Stomach (tissue), 4 donors: Measurements from ENCODE around the gene SERTM1.

Source experiments
- CTCF ChIP-seq, 7 experiments: fragments of 450-650 bp in 4 of 7; fragments of 200-600 bp in 3 of 7; sonication (generic) in 3 of 7; IDR thresholded peaks; one replicate each; pipeline ENCODE4 v1.5.1; 2016 to 2019; ENCODE audit warnings: antibody characterized with exemption in 7 of 7, control low read depth in 2 of 7, mild to moderate bottlenecking in 1 of 7
- POLR2A ChIP-seq, 4 donors: fragments of 450-650 bp; IDR thresholded peaks; one replicate each; pipeline ENCODE4 v1.6.1; 2016; ENCODE audit warnings: antibody characterized with exemption in 4 of 4, control low read depth in 2 of 4, mild to moderate bottlenecking in 1 of 4, moderate library complexity in 1 of 4

- TF ChIP-seq CTCF (IDR thresholded peaks at IDR 0.05) (no peak), POLR2A (IDR thresholded peaks at IDR 0.05) (no peak)
These were observed 42.0 kb downstream of the SERTM1 start for GRCh38 chr13:36715841-36716240.
